OCI-M2 (cell line): ENCODE data around the gene UCKL1.
"Not testable (repeated sequence)": the region's sequence is repeated elsewhere in the genome, so short reads cannot be mapped to it uniquely, and the experiment has no call there.

ENCODE experiments used
- DNase-seq: peaks from one replicate; lab custom pipeline; 2025; ENCODE audit not compliant: unreplicated experiment; lab: John Stamatoyannopoulos, UW

Gene UCKL1

DNA sequence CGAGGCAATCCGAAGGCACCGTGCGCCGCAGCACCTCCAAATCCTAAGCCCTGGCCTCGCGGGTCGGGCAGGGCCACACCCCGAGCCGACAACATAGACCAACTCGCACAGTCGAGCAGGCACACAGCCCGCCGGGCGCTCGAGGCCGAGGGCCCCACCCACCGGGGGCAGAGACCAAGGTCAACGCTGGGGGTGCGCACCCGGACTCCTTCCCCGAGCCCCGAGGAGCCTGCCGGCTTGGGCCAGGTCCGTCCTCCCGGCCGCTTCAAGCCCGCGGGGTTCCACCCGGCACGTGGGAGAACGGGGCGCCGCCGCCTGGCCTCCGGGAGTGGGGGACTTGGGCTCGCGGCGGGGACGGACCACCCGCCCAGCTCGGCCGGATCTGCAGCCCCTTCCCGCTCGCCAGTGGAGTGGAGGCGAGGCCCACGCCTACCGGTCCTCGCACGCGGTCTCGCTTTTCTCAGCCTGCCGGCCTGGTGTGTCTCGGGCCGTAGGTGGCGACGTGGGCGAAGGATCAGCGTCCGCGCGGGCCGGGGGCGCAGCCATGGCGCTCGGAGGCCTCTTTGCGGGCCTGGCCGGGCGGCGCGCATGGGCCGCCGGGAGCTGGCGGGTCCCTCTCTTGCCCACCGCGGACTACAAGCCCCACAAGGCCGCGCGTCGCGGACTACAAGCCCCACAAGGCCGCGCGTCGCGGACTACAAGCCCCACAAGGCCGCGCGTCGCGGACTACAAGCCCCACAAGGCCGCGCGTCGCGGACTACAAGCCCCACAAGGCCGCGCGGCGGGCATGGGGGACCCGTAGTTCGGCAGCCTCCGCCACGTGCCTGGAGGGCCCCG lies at the start of gene UCKL1:
UCKL1 (minus strand) TSS at position 590 of the 837 bp plus-strand sequence; CDS start at position 546, 44 bp downstream.
- DNase-seq = no peak

DNA sequence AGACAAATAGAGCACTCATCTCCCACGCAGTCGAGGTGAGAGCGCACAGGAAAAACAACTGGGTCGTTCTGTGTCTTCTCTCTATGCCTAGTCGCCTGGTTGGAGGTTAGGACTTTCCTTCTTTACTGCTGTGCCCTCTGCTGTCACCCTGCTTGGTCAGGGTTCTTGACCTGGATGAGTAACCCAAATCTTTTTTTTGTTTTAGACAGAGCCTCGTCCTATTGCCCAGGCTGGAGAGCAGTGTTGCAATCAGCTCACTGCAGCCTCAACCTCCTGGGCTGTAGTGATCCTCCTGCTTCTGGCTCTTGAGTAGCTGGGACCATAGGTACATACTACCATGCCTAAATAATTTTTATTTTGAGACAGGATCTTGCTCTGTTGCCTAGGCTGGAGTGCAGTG lies 49.2 kb upstream of the UCKL1 start:
- DNase-seq = no peak

DNA sequence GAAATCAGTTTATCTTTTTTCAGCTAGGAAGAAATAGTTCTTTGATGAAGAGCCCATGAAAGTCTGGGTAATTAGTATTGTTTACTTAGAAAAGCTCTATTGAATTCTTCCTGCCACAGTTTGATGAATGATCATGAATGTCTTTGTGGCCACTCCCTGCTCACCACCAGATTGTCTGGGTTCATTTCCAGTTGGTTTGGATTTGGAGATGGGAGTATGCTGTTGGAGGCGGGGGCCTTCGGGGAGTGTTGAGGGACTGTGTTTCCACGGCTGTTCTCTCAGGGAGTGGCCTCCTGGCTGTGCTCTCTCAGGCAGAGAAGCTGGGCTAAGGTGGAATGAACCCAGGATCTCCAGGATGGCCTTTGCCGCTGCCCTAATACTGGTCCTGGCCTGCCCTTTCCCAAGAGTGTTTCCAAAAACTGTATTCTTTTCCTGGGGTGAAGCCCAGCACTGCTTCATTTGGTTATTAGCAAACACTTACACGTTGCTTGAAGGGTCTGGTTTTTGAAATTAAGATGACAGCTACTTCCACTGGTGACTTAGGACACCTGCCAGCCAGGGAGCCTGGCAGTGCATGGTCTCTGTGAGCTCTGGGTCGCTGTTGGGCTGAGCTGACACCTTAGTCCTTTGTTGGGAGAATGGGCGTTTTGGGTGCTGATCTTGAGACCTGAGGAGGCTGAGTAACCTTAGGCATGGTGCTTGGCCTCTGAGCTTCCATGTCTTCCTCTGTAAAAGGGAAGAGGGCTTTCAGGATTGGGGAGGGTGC lies 47.9 kb upstream of the UCKL1 start:
- no peak for DNase-seq

DNA sequence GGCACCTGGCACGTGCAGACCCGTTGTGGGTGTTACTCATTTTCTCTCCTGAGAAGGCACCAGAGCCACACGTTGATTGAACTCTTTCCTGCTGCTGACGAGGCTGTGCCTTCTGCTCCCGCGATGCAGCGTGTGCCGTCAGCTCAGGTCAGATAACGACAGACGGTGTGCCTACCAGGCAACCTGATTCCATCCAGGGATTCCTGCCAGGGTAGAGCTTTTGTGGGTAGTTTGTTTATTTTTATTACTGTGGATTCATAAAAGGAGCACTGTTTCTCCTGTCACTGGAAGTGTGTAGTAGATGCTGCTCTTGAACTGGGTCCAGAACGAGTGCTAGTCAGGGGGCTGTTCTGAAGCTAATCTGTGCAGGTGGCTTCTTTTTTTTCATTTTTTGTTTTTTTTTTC lies 45.4 kb upstream of the UCKL1 start:
- DNase-seq = no peak

DNA sequence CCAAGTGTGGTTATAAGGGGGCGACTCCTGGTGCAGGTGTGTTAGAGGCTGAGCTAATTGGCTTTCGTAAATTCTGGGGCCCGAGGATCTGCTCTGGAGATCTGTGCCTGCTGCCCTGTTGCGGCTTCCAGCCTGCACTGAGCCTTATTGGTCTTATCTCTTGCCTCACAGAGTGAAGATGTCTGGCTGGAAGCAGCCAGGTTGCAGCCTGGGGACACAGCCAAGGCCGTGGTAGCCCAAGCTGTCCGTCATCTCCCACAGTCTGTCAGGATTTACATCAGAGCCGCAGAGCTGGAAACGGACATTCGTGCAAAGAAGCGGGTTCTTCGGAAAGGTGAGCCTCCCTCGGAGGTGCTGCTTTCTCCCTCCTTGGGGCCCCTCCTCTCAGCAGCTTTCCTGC lies 44.7 kb upstream of the UCKL1 start:
- no peak for DNase-seq

DNA sequence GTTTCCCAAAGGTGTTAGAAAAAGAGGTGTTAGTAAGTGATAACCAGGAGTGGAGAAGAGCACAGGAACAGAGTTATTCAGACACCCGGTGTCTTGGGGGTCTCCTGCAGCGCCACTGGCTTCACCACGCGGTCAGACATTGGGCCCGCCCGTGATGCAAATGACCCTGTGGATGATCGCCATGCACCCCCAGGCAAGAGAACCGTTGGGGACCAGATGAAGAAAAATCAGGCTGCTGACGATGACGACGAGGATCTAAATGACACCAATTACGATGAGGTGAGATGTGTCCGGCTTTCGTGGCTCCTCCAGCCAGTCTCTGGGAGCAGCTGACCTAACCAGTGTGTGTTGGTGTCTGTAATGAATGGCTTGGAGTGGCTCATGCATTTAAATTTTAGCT lies 26.7 kb upstream of the UCKL1 start:
- DNase-seq = no peak

DNA sequence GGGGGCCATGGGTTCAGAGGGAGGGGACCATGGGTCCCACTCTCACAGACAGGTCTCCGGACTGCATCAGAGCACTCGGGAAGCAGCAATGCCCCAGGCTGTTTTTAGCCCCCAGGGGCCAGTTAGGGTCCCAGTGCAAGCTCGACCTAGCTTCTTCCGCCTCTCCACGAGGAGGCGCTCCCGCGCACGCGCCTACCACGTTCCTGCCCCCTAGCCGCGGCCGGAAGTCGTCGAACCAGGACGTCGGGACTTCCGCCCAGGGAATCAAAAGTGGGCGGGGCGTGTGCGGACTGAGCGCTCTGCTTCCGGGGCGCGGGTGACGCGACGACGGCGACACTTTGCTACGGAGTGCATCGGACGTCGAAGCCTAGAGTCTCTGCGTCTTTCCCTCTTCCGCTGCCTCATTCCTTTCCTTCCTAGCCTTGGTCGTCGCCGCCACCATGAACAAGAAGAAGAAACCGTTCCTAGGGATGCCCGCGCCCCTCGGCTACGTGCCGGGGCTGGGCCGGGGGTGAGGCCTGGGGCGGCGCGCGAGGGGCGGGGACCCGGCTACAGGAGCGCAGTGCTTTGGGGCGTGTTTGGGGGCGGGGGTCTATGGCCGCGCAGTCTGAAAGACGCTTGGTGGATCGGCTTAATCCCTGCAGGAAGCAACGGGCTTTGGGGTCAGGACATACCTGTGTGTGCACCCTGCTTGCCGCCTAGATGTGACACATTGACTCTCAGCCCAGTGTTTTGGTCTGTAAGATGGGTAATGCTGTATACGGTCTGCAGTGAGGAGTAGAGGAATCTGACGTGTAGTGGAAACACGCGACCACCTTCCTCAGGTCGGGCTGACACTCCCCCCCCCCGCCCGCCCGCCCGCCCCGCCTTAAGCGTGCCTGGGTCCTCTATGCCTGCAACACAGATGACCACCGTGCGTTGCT lies 24.9 kb upstream of the UCKL1 start, which contains the start of gene PRPF6:
PRPF6 (plus strand) TSS at position 327 of the 923 bp plus-strand sequence; CDS start at position 441, 114 bp downstream.
- DNase-seq = peak; percentile 76

DNA sequence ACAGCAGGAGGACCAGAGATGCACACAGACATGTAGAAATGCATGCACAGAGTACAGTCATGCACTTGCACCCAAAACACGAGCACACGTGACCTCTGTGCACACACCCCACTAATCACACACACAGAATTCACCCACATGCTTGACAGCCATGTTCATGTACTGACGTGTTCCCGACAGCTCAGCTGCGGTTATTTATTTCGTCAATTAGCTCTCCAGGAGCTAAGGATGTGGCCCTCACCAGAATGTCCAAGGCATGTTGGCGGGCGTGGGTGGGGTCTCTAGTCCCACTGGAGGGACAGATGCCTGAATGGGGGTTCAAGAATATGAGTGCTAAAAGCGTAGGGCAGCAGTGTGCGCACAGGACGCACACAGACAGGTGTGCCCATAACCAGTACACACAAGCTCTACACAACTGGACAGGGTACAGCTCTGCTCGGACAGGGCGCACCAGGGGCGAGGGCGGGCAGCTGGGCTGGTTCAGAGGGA lies 24.1 kb upstream of the UCKL1 start:
- no peak for DNase-seq

DNA sequence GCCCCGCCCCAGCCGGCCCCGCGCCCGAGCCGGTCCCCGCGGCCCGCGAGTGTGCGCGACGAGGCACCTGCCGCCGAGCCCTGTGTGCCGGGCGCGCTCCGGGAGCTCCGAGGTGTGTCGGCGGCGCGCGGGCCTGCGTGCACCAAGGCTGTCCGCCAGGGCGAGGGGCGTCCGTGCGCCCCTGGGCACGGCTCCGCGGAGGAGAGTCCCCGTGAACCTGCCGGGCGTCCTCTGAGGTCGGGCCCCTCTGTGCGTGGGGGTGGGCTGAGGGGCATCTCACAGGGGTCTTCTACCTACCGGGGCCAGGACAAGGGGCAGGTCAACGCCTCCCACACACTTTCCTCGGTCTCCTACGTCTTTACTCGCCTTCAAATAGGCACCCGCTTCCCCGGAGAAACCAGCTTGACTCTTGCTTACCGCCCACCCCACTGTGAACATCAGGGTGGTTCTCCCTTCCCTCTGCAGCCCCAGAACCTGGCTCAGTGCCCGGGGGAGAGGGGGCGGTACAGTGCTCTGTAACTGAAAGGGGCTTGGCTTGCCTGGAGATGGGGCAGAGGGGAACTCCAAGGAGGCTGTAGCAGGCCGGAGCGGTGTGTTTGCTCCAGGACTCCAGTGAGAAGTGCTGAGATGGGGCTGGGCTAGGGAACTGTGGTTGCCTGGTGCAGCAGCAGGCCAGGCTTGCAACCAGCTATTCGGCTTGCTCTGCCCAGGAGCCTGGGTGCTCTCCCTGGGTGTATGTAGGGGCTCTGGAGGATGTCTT lies 23.5 kb upstream of the UCKL1 start, which contains the start of gene SAMD10:
SAMD10 (minus strand) TSS at position 86 of the 760 bp plus-strand sequence. CDS start 175 bp downstream, outside the sequence.
- DNase-seq = no peak

DNA sequence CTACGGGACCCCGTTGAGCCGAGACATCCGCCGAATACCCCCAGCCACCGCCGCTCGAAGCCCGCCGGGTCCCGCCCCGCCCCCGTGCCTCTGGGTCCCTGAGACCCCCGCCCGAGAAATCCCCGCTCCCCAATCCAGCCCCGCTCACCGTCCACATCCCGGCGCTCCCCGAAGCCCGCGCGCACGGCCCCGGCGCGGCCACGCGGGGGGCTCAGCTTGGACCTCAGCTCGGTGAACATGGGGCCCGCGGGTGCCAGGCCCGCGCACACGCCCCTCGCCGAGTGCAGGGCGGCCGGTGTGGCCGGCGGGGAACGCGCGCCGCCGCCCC lies 23.0 kb upstream of the UCKL1 start:
- DNase-seq = no peak

DNA sequence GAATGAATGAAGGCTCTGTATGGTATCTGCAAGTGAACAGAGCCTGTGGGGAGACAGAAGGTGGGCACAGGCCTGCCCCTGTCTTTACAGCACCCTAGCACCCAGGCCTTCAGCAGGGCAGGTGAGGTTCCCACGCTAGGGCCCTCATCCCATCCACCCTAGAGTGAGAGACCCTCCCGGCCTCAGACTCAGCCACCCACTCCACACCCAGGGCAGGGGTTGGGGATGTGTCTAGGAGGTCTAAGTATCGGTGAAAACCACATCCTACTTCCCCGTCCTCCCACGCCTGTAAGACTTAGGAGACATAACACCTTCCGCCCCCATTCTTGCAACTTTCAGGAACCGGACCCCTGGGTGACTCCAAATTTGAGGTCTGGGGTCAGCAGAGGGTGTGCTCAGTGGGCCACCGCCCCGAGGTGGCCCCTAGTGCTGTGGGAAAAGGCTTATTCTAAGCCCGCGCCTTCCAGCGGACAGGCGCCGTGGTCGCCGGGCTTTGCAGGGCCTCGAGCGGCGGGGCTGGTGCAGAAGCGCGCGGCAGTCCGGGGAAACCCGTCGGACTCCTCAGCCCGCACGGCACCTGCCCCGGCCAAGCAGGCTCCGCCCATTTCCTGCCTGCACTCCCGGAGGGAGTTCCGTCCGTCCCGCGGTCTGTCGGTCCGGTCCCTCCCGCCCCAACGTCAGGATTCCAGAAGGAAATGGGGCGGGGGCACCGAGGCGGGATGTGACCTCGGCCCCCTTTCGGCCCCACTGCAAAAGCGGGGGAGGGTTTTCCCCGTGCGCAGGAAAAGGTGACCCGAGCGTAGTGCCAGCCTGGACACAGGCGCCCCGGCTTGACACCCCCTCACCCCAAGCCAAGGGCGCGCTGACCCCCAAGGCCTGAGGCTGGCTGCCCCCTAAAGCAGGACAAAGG lies 22.4 kb upstream of the UCKL1 start:
- DNase-seq = no peak

DNA sequence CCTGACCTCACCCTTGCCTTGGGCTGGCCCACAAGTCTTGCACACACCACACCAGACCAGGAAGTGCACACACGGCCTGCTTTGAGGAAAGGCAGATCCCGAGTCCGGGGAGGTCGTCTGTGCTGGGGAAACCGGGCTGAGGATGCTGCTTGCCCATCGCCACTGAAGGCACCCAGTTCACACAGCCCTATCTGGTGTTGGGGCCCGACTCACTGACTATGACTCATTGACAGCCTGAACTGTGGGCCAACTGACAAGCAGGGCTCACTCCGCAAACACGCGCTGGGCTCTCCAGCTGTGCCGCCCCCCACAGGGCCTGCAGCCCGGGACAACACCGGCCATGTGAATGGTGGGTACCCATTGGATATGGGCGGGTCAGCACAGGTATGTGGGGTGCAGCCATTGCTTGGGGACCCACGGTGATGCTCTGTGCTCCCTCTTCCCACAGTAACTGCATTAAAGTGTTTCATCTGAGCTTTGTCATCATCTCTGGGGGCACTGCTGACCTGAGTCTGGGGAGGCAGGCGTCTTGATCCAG lies 21.6 kb upstream of the UCKL1 start:
- peak; percentile 59 for DNase-seq

DNA sequence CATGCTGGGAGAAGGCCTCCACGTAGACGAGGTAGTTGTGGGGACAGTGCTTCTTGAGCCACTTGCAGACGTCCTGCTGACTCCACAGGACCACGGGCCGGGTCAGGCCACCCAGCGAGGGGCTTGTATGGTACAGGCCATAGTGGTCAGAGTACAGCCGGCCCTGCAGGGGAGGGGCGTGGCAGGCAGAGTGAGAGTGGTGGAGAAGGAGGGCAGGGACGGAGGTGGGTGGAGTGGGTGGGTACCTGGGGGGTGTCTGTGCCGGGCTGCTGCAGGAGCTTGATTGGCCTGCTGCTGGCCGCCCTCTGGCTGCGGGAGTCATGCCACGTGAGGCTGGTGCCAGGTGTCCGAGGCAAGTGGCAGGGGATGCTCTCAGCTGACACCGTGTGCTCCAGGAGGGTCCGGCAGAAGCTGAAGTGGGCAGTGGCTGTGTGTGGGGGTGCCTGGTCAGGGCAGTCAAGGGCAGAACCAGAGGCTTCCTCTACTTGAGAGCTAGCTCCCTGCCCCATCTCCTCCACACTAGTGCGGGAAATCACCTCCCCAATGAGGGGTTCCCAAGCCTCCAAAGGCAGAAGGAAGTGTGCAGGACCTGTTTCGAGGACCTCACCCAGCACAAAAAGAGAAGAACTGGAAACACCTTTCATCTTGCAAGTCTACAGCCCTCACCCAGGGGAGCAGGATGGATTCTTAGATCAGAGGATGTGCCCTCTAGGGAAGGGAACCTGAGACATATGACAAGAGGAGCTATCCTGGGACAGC lies 20.9 kb upstream of the UCKL1 start:
- DNase-seq = no peak

DNA sequence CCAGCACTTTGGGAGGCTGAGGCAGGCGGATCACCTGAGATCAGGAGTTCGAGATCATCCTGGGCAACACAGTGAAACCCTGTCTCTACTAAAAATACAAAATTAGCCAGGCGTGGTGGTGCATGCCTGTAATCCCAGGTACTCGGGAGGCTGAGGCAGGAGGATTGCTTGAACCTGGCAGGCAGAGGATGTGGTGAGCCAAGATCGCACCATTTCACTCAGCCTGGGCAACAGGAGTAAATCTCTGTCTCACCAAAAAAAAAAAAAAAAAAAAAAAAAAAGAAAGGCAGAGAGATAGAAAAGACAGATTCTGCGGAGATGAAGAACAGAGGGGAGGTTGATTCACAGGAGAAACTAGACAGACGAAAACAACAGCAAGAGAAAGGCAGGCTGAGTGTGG lies 20.3 kb upstream of the UCKL1 start:
- not testable (repeated sequence) for DNase-seq

DNA sequence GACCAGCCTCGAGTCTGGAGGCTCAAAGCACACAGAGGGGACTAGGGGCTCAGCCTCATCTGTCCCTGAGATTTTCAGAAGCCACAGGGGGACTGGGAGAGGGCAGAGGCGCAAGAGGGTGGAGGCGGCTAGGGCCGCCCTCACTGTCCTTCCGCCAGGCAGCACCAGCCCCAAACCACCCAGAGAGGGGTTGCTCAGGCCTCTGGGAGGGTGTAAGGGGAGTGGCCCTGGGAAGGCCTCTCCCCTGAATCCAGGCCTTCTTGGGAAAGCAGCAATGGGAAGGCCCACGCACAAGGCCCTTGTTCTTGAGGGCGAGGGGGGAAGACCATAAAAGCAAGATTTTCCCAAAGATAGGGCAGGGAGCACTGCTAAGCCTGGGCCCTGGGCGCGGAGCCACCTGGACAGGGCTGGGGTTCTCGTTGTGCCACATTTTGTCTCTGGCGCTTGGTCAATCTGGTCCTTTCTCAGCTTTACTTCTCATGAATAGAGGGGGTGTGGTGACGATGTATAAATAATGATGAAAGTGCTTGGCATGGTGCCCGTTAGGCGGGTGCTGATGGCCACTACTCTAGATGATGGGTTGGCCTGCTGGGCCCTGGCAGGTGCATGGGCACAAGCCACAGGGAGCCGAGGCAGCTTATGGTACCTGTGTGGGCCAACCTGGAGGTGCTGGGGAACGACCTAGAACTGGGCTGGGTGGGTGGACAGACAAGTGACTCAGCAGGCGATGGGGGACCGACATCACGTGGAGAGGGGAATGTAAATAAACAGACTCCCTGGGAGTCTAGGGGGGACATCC lies 18.4 kb upstream of the UCKL1 start:
- no peak for DNase-seq

DNA sequence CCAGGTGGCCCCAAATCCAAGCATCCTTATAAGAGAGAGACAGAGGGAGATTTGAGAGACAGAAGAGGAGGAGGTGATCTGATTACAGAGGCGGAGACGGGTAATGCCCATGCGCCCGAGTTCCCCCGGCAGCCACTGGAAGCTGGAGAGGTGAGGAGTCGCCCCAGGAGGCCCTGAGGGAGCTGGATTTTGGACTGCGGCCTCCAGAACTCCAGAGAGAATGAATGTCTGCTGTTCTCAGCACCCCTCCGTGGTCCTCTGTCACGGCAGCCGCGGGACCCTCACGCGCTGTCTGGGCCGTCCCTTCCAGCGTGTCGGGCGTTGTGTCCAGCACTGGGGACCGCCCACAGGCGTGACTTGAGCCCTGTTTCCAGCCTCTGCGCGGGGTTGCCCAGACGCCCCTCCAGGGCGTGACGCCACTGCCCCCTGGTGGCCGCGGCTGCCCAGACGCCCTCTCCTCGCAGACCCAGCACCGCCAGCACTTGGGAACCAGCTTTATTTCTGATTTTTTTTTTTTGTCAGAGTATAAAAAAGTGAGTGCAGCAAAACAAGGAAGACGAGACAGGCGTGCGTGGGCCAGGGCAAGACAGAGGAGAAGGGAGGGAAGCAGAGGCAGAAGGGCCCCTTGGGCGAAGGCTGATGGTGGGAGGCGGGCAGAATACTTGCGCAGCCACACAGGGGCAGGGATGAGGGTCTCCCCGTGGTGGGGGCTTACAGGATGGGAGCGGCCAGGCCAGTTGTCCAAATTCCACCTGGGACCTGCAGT lies 17.6 kb upstream of the UCKL1 start:
- no peak for DNase-seq

DNA sequence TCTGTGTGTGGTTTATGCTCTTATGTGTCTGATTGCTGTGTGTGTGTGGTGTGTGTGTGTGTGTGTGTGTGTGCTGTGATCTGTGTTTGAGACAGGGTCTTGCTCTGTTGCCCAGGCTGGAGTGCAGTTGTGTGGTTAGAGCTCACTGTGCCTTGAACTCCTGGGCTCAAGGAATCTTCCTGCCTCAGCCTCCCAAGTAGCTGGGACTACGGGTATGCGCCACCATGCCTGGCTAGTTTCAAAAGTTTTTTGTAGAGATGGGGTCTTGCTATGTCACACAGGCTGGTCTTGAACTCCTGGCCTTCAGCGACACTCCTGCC lies 16.9 kb upstream of the UCKL1 start:
- DNase-seq = no peak
